Measurements from ENCODE around the gene UFD1. TPM values are rescaled to one million over a fixed set of nuclear protein-coding genes. Genes with fewer than 3 reads are reported as not detected.

Gene UFD1
- total and polyA plus RNA-seq, 2 of the 13 experiments (the other 11 are each of a cell fraction or from before 2014, with no cell fraction given), result 47.9 to 51.1 TPM

DNA sequence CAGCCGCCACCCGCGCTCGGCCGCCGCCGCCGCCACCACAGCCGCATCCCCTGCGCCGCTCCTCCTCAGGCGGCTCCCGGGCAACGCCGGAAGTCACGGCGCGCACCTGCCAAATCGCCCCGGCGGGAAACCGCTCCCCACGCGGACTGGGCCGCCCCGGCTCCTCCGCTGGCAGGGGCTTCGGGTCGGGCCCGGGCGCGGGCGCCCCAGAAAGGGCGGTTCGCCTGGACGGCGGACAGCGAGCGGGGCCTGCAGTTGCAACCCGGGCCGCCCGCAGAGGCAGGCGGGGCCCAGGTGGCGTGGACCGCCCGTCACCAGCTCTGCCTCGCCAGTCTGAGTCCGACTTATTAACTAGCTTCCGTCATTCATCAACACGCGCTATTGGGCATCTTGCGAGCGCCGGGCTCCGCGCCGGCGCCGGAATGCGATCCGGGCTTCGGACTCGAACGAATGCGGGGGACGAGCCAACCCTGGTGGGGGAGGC, 47.3 kb downstream of the UFD1 start, which contains the start of gene HIRA (continued):
- TF ChIP-seq, protein P1, sequence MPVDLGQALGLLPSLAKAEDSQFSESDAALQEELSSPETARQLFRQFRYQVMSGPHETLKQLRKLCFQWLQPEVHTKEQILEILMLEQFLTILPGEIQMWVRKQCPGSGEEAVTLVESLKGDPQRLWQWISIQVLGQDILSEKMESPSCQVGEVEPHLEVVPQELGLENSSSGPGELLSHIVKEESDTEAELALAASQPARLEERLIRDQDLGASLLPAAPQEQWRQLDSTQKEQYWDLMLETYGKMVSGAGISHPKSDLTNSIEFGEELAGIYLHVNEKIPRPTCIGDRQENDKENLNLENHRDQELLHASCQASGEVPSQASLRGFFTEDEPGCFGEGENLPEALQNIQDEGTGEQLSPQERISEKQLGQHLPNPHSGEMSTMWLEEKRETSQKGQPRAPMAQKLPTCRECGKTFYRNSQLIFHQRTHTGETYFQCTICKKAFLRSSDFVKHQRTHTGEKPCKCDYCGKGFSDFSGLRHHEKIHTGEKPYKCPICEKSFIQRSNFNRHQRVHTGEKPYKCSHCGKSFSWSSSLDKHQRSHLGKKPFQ (CRISPR knock-in tag; IDR thresholded peaks at IDR 0.05; ENCODE audit: insufficient replicate concordance), result peak; percentile 71
- no peak for TF ChIP-seq ADNP (CRISPR knock-in tag; IDR thresholded peaks at IDR 0.05)
- 0 out of 2 replicates have a peak, but pooled peaks have one; percentile 62 for TF ChIP-seq RORA (CRISPR knock-in tag; IDR thresholded peaks at IDR 0.05)
- TF ChIP-seq ZNF121 (CRISPR knock-in tag; IDR thresholded peaks at IDR 0.05), result no peak
- peak; percentile 72; the same call in 1 of the 2 replicates for TF ChIP-seq SIN3B (IDR thresholded peaks at IDR 0.05; ENCODE audit: low read length)
- peak; percentile 69; the same call in 1 of the 2 replicates for TF ChIP-seq ZNF841 (CRISPR knock-in tag; IDR thresholded peaks at IDR 0.05; ENCODE audit: borderline replicate concordance)
- no peak for TF ChIP-seq ZNF781 (CRISPR knock-in tag; IDR thresholded peaks at IDR 0.05; ENCODE audit: borderline replicate concordance, not compliant biosample characterization)
- peak; percentile 3; the same call in 1 of the 2 replicates for TF ChIP-seq ZFP41 (CRISPR knock-in tag; IDR thresholded peaks at IDR 0.05; ENCODE audit: borderline replicate concordance)
- TF ChIP-seq POGZ (CRISPR knock-in tag; IDR thresholded peaks at IDR 0.05), result peak; percentile 12; the same call in 1 of the 2 replicates
- TF ChIP-seq, protein P2, sequence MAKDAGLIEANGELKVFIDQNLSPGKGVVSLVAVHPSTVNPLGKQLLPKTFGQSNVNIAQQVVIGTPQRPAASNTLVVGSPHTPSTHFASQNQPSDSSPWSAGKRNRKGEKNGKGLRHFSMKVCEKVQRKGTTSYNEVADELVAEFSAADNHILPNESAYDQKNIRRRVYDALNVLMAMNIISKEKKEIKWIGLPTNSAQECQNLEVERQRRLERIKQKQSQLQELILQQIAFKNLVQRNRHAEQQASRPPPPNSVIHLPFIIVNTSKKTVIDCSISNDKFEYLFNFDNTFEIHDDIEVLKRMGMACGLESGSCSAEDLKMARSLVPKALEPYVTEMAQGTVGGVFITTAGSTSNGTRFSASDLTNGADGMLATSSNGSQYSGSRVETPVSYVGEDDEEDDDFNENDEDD (CRISPR knock-in tag; IDR thresholded peaks at IDR 0.05; ENCODE audit: borderline replicate concordance), result peak; percentile 62; the same call in 1 of the 2 replicates
- no peak for TF ChIP-seq SOX13 (IDR thresholded peaks at IDR 0.05)
- TF ChIP-seq SOX13 (CRISPR knock-in tag; conservative IDR thresholded peaks at IDR 0.05 in 1 of 2, IDR thresholded peaks at IDR 0.05 in 1 of 2), result 0 out of 4 replicates have a peak, but pooled peaks of 1 of the 2 experiments have one; percentile 0
- no peak for TF ChIP-seq ZFP36L1 (CRISPR knock-in tag; IDR thresholded peaks at IDR 0.05)
- no peak for TF ChIP-seq FOXJ3 (CRISPR knock-in tag; IDR thresholded peaks at IDR 0.05; ENCODE audit: borderline replicate concordance)
- no peak for TF ChIP-seq DMAP1 (CRISPR knock-in tag; IDR thresholded peaks at IDR 0.05)
- TF ChIP-seq ZBTB8A (CRISPR knock-in tag; IDR thresholded peaks at IDR 0.05; ENCODE audit: borderline replicate concordance, low read depth), result no peak; the same call in 1 of the 2 replicates
- TF ChIP-seq SP1 (IDR thresholded peaks at IDR 0.05), result no peak
- peak; percentile 38; the same call in 1 of the 2 replicates for TF ChIP-seq SP1 (CRISPR knock-in tag; IDR thresholded peaks at IDR 0.05)
- peak; percentile 34; the same call in 1 of the 2 replicates for TF ChIP-seq ZNF331 (CRISPR knock-in tag; IDR thresholded peaks at IDR 0.05)
- TF ChIP-seq ETV6 (CRISPR knock-in tag; conservative IDR thresholded peaks at IDR 0.05), result peak; percentile 48; the same call in 1 of the 2 replicates
- no peak for TF ChIP-seq SNAI1 (CRISPR knock-in tag; IDR thresholded peaks at IDR 0.05; ENCODE audit: borderline replicate concordance)
- TF ChIP-seq, protein P3, sequence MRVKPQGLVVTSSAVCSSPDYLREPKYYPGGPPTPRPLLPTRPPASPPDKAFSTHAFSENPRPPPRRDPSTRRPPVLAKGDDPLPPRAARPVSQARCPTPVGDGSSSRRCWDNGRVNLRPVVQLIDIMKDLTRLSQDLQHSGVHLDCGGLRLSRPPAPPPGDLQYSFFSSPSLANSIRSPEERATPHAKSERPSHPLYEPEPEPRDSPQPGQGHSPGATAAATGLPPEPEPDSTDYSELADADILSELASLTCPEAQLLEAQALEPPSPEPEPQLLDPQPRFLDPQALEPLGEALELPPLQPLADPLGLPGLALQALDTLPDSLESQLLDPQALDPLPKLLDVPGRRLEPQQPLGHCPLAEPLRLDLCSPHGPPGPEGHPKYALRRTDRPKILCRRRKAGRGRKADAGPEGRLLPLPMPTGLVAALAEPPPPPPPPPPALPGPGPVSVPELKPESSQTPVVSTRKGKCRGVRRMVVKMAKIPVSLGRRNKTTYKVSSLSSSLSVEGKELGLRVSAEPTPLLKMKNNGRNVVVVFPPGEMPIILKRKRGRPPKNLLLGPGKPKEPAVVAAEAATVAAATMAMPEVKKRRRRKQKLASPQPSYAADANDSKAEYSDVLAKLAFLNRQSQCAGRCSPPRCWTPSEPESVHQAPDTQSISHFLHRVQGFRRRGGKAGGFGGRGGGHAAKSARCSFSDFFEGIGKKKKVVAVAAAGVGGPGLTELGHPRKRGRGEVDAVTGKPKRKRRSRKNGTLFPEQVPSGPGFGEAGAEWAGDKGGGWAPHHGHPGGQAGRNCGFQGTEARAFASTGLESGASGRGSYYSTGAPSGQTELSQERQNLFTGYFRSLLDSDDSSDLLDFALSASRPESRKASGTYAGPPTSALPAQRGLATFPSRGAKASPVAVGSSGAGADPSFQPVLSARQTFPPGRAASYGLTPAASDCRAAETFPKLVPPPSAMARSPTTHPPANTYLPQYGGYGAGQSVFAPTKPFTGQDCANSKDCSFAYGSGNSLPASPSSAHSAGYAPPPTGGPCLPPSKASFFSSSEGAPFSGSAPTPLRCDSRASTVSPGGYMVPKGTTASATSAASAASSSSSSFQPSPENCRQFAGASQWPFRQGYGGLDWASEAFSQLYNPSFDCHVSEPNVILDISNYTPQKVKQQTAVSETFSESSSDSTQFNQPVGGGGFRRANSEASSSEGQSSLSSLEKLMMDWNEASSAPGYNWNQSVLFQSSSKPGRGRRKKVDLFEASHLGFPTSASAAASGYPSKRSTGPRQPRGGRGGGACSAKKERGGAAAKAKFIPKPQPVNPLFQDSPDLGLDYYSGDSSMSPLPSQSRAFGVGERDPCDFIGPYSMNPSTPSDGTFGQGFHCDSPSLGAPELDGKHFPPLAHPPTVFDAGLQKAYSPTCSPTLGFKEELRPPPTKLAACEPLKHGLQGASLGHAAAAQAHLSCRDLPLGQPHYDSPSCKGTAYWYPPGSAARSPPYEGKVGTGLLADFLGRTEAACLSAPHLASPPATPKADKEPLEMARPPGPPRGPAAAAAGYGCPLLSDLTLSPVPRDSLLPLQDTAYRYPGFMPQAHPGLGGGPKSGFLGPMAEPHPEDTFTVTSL (CRISPR knock-in tag; IDR thresholded peaks at IDR 0.05; ENCODE audit: borderline replicate concordance), result no peak
- TF ChIP-seq ZNF547 (CRISPR knock-in tag; IDR thresholded peaks at IDR 0.05), result no peak
- peak; percentile 19; the same call in 1 of the 2 replicates for TF ChIP-seq ZNF672 (CRISPR knock-in tag; IDR thresholded peaks at IDR 0.05)

Measured in HepG2 (cell line).